Activated CD4-positive, alpha-beta T cell treated with anti-CD3 and anti-CD28 coated beads for 36 hours (primary cell): ENCODE results near the gene CYP2W1. TPM values are rescaled to one million over a fixed set of nuclear protein-coding genes. Genes with fewer than 3 reads are reported as not detected.
A peak's percentile ranks its signal among the peaks of the same experiment; 100 is the strongest.

Experiments
- ATAC-seq: fragments of 200-7000 bp; cut with Tn5 transposase; one replicate; pipeline ENCODE4 v1.10.0; 2021; ENCODE audit warnings: mild to moderate bottlenecking, moderate library complexity
- CTCF ChIA-PET: fragments of 350-600 bp; sonication (Branson Sonifier 250); formaldehyde crosslinking; loops from one replicate; lab custom pipeline; 2021; ENCODE audit warnings: antibody characterized with exemption; lab: Charles Lee
- POLR2A ChIA-PET: fragments of 350-600 bp; sonication (Branson Sonifier 250); formaldehyde crosslinking; loops from one replicate; lab custom pipeline; 2021; ENCODE audit warnings: antibody characterized with exemption, inconsistent platforms; lab: Charles Lee
- DNase-seq: peaks from one replicate; pipeline ENCODE4 v3.0.0-alpha.2; 2020
- H3K27ac Mint-ChIP-seq: one replicate; pipeline ENCODE4 v1.8.0; 2021; ENCODE audit warnings: mixed read lengths
- H3K27me3 Mint-ChIP-seq: one replicate; pipeline ENCODE4 v1.8.0; 2021; ENCODE audit warnings: mixed read lengths
- H3K36me3 Mint-ChIP-seq: one replicate; pipeline ENCODE4 v1.8.0; 2021; ENCODE audit warnings: low read depth, mixed read lengths
- H3K4me1 Mint-ChIP-seq: one replicate; pipeline ENCODE4 v1.8.0; 2021; ENCODE audit warnings: mixed read lengths
- H3K4me3 Mint-ChIP-seq: one replicate; pipeline ENCODE4 v1.8.0; 2021; ENCODE audit warnings: mild to moderate bottlenecking, moderate library complexity, mixed read lengths
- H3K9me3 Mint-ChIP-seq: one replicate; pipeline ENCODE4 v1.8.0; 2021; ENCODE audit warnings: low read depth, mixed read lengths
- intact Hi-C, 2 experiments: fragments of 100-400 bp; cut with DNase I in 1 of 2; cut with micrococcal nuclease in 1 of 2; formaldehyde crosslinking; loops; one replicate each; pipeline versions ENCODE4 v1.14.2 to v1.15.1; 2022 to 2024; cut with DNase I, micrococcal nuclease
- total RNA-seq, 2 experiments: library from RNA; stranded (reverse); gene quantifications; one replicate each; pipeline ENCODE4 v1.2.3, GENCODE V29; 2021

Gene CYP2W1
- total RNA-seq, 2 experiments from 2014 or later: not detected

DNA sequence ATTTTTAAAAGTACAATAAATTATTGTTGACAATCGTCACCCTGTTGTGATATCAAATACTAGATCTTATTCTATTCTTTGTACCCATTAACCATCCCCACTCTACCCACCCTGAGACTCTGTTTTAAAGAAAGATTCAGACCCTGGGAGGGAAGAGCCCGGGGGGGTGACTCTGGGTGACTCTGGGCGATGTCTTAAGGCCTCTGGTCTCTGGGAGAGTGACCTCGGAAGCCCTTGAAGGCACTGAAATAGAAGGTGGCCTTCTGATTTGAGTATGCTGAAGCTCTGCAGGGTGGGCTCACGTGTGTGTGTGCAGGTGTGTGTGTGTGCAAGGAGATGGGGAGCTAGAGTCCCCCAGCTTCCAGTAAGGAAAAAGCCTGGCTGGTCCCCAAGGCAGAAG lies 38.2 kb upstream of the CYP2W1 start:
- ATAC-seq: no peak
- Mint-ChIP-seq H3K4me1 (peaks cover 24% of the 10 kb centered on the region), H3K9me3 (peaks cover 11% of the 10 kb centered on the region), H3K36me3 (peaks cover 3% of the 10 kb centered on the region), H3K27me3 (no peaks in the 10 kb centered on the region), H3K4me3 (no peak overlapping the region), H3K27ac (peak overlapping the region; percentile 8)
- DNase-seq: no peak
- intact Hi-C loops: no loop called here
- ChIA-PET CTCF (no interaction called here), POLR2A (no interaction called here)

DNA sequence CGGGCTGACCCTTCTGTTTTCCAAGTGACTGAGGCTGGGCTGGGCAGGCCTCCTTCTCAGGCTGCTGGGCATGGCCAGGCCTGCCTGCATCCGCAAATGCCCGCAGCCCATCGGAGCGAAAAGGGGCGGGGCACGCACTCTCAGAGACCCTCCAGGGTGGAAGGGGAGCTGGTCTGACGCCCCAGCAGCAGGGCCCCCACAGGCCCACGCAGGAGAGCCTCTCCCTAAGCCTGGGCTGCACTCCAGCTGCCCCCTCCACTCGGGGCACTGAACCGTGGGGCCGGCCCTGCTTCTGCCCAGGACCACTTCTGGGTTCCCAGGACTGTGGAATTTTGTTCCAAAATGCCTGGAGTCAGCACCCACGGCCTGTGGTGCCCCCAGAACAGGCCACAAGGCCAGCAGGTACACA lies 37.8 kb upstream of the CYP2W1 start:
- POLR2A ChIA-PET: no interaction called here
- H3K9me3 Mint-ChIP-seq: peaks cover 9% of the 10 kb centered on the region
- ATAC-seq (no peak), DNase-seq (no peak)
- H3K4me1 Mint-ChIP-seq: peaks cover 20% of the 10 kb centered on the region
- no peaks in the 10 kb centered on the region for H3K27me3 Mint-ChIP-seq
- intact Hi-C loops: no loop called here
- H3K27ac Mint-ChIP-seq: no peak overlapping the region
- H3K36me3 Mint-ChIP-seq: peaks cover 3% of the 10 kb centered on the region
- CTCF ChIA-PET: no interaction called here
- H3K4me3 Mint-ChIP-seq: no peak overlapping the region

DNA sequence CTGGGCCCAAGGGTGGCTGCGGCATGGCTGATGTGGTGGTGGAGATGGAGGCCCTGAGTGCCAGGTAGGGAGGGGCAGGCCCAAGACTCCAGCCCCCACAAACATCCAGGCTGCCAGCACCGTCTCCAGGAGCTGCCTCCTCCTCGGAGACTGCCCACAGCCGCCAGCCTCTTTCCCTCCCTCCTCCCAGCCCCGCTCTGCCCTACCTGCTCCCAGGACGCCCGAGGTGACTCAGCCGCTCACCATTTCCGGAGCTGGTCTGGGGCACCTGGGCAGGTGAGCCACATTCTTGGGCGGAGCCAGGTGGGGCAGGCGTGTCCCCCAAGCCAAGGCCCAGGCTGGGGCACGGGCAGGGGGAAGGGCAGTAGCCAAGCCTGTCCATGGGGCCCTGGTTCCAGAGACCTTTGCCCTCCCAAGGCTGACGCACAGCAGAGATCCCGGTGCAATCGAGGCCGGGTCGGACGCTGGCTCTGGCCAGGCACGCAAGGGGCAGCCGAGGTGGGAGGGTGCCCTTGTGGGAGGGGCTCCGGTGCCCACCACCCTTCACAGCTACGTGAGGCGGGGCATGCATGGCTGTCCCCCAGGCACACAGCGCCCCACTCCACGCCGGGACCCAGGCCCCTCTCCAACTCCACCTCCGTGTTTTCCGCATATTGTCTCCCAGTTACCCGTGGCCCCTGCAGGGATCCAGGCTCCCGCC lies 37.3 kb upstream of the CYP2W1 start:
- Mint-ChIP-seq H3K36me3 (peaks cover under 1% of the 10 kb centered on the region), H3K27me3 (no peaks in the 10 kb centered on the region), H3K4me3 (no peak overlapping the region), H3K9me3 (peaks cover 3% of the 10 kb centered on the region), H3K4me1 (peaks cover 14% of the 10 kb centered on the region), H3K27ac (no peak overlapping the region)
- intact Hi-C loops: no loop called here
- CTCF ChIA-PET: no interaction called here
- POLR2A ChIA-PET: no interaction called here
- no peak for DNase-seq
- ATAC-seq: no peak

DNA sequence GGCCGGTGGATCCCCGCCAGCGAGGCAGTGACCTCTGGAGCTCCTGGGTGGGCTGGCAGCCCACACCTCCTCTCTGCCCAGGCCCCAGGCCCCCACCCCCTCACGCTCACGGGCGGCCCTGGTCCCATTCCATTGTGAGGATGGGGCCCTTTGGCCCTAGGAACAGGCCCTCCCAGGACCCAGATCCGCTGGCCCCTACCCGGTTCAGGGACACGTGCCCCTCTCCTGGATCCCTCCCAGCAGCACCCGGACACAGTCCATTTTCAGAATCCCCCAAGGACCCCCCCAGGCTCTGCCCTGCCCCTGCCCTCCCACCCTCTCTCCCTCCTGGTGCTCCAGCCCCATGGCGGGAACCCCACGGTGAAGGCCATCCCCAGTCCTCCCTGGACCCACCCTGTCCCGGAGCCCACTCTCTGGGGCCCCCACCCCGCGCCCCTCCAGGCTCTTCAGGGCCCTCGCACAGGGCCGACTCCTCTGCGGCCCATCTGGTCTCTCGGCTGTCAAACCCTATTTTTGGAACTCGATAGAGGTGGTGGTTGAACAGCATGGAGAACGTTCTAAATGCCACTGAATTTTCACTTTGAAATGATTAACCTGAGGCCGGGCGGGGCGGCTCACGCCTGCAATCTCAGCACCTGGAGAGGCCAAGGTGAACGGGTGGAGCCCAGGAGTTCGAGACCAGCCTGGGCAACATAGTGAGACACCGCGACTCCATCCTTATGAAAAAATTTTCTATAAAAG lies 36.6 kb upstream of the CYP2W1 start:
- ChIA-PET CTCF (no interaction called here), POLR2A (no interaction called here)
- no peak overlapping the region for H3K4me3 Mint-ChIP-seq
- H3K27me3 Mint-ChIP-seq: no peaks in the 10 kb centered on the region
- intact Hi-C loops: no loop called here
- H3K9me3 Mint-ChIP-seq: no peaks in the 10 kb centered on the region
- ATAC-seq (no peak), DNase-seq (no peak)
- no peaks in the 10 kb centered on the region for H3K36me3 Mint-ChIP-seq
- peaks cover 7% of the 10 kb centered on the region for H3K4me1 Mint-ChIP-seq
- no peak overlapping the region for H3K27ac Mint-ChIP-seq

DNA sequence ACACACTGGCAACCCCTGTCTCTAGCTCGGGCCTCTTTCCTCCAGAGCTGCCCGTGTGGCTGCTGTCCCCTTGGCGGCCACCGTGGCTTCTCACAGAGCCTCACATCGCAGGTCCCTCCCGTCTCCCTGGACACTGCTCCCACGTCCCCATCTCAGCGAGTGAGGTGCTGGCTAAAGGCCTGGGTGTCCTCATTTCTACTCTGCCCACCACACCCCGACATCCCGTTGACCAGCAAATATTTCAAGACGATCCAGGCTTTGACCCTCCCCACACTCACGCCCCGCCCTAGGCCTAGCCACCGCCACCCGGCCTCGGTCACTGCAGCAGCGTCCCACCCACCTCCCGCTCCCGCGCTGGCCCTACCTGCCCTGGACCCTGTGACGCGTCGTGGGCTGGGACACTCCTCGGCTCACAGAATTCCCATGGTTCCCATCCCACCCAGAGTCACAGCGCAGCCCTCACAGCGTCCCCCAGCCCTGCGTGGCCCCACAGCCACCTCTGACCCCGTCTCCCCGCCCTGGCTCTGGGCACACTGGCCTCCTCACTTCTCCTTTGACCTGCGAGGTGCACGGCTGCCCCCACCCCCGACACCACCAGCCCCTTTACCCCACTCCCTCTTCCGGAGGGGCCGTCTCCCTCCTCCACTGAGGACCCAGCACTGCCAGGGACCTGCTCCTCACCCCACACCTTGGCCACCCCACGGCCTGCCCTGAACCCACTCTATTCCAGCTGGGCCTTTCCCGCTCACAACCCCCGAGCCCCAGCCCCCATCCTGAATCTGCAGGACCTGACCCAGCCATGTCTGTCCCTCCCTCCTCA lies 35.4 kb upstream of the CYP2W1 start:
- H3K27me3 Mint-ChIP-seq: no peaks in the 10 kb centered on the region
- ATAC-seq (no peak), DNase-seq (no peak)
- CTCF ChIA-PET: no interaction called here
- no peaks in the 10 kb centered on the region for H3K9me3 Mint-ChIP-seq
- H3K4me1 Mint-ChIP-seq: no peaks in the 10 kb centered on the region
- no peaks in the 10 kb centered on the region for H3K36me3 Mint-ChIP-seq
- no peak overlapping the region for H3K4me3 Mint-ChIP-seq
- POLR2A ChIA-PET: no interaction called here
- intact Hi-C loops: no loop called here
- no peak overlapping the region for H3K27ac Mint-ChIP-seq

DNA sequence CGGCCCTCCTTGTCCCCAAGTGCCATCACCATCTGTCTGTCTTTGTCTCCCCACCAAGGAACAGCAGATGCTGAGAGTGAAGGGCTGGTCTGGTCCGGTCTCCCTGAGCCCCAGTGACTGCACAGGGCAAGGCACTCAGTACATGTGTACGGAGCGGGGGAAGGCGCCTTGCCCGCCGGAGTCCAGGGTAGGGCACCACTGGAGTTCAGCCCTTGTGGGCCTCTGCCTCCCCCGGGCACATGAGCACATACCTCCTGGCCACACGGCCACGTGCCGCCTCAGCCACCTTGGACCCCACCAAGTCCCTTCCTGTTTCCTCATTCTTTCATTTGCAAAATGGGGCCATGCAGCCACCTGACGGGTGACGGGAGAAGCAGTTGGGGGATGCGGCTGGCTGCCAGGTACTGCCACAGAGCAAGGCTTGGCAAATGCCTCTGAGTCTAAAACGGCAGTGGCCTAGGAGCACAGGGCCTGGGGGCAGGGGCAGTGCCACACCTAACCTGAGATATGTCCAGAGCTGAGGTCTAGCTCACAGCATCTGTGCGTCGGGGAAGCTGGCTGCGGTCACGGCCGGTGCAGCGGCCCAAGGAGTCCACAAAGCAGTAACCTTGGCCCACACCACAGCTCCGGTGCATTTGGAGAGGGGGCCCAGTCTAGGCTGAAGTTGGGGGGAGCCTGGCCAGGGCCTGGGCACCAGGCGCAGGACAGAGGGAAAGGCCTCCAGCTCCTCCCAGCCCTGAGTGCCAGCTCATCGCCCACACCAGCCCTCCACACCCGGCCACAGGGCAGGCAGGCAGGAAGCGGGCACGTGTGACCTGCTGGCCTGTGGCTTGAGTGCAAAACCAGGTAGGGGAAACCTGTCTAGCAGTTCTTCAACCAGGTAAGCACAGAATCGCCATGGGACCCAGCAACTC lies 33.7 kb upstream of the CYP2W1 start:
- no peaks in the 10 kb centered on the region for H3K27me3 Mint-ChIP-seq
- H3K9me3 Mint-ChIP-seq: no peaks in the 10 kb centered on the region
- no peaks in the 10 kb centered on the region for H3K4me1 Mint-ChIP-seq
- ATAC-seq (no peak), DNase-seq (no peak)
- ChIA-PET POLR2A (no interaction called here), CTCF (no interaction called here)
- no peak overlapping the region for H3K4me3 Mint-ChIP-seq
- H3K36me3 Mint-ChIP-seq: no peaks in the 10 kb centered on the region
- H3K27ac Mint-ChIP-seq: no peak overlapping the region
- intact Hi-C loops: no loop called here

DNA sequence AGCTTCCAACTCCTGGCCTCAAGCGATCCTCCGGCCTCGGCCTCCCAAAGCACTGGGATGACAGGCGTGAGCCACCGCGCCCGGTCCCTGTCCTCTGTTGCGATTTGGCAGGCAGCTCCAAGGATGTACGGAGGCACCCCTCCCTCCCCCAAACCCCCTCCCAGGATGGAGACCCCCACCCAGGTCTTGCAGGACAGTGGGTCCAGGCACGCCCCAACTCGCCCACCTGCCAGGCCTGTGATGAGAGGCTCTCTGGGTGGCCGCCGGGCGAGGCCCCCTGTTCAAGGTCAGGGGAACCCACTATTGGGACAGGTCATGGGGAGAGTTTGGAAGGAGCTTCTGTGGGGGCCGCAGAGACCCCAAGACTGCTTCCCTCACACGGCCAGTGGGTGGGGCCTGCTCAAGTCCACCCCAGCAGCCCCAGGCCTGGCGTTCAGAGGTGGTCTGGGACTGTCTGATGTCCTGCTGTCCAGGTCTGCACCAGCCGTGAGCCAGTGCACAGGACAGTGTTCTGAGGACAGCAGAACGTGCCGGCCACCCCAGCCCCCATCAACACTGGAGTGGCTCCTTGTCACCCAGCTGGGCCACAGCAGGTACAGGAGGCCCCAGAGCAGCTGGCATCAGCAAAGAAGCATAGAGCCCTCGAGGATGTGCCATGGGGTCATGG lies 31.0 kb upstream of the CYP2W1 start:
- Mint-ChIP-seq H3K4me1 (no peaks in the 10 kb centered on the region), H3K36me3 (no peaks in the 10 kb centered on the region), H3K4me3 (no peak overlapping the region), H3K27ac (no peak overlapping the region), H3K27me3 (peaks cover 8% of the 10 kb centered on the region), H3K9me3 (no peaks in the 10 kb centered on the region)
- intact Hi-C loops: no loop called here
- DNase-seq (no peak), ATAC-seq (no peak)
- ChIA-PET CTCF (interaction anchor here (0.8 kb wide), 1 partner anchor 22 kb away, joined by 3 read pairs; no protein-coding TSS in a partner anchor), POLR2A (no interaction called here)

DNA sequence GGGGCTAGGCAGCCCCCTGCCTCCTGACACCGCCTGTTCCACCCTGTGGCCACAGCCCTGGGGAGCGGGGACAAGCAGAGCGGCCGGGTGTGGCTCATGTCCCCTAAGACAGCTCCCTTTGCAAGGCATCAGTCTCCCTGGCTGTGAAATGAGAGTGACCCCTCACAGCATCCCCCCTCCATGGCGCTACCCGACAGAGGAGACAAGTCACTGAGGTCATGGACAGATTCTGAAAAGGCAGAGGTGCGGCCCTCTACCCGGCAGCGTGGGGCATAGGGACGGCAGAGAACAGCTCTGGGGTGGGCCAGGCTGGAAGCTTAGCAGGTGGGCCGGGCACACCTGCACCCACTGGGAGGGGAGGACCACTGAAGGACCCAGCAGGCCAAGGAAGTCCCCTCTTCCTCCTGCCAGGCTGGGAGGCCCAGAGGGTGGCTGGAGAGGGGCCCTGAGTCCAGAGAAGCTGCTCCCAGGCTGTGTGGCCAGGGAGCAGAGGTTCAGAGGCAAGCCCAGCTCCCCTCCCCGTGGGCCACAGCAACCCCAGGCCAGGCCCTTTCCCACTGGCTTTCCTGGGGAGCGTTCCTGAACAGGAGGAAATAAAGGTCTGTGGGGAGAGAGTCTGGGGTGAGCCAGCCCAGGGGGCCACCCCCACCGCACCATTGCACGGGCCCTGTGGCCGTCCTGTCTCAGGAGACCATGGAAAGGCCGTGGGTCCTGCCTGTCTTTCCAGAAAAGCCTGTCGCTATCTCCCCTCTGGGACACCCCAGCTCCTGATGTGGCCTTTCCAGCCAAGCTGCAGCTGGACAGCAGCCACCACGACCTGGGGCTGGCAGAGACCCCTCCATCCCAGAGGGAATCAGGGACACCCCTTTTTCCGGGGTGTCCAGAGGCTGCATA lies 30.2 kb upstream of the CYP2W1 start:
- H3K36me3 Mint-ChIP-seq: no peaks in the 10 kb centered on the region
- no peaks in the 10 kb centered on the region for H3K4me1 Mint-ChIP-seq
- peaks cover 8% of the 10 kb centered on the region for H3K27me3 Mint-ChIP-seq
- H3K27ac Mint-ChIP-seq: no peak overlapping the region
- DNase-seq: no peak
- no peak overlapping the region for H3K4me3 Mint-ChIP-seq
- no peak for ATAC-seq
- intact Hi-C loops: loop anchor here in 1 of 2 experiments (1.0 kb wide), 1 partner anchor 44 kb away; no protein-coding TSS in a partner anchor
- CTCF ChIA-PET: interaction anchor here (0.6 to 0.8 kb wide), 2 partner anchors 21 to 45 kb away, joined by 3 read pairs; no protein-coding TSS in a partner anchor
- no peaks in the 10 kb centered on the region for H3K9me3 Mint-ChIP-seq
- POLR2A ChIA-PET: no interaction called here

DNA sequence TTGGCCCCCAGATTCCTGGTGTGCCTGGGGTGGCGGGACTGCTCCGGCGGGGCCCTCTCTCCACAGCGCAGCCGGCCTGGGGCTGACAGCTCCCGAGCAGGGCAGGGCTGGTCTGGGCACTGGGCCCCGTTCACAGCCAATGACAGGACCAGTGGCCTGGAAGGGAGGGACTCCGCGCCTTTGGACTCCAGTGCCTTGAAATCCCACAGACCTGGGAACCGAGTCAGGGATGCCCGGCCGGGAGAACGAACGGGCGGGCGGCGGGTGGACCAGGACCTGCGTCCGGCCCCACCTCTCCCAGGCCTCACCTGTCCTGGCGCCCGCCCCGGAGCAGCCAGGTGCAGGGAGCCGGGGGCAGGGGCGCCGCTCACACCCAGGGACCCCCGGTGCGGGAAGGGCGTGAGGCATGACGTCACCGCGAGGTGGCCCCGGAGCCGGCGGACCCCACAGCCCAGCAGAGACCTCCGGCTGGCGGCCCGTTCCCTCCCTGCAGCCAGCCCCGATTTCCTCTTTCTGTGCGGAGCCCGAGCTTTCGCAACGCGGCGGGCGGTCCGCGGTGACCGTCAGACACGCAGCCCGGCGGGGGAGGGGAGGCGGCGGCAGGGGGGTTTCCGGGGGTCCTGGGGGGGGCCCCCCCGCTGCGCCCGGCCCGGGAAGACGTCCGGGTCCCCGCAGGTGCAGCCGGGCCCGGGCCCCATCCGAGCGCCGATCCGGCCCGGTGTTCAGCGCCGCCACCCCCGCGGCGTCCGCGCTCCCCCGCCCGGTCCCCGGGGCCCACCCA lies 29.2 kb upstream of the CYP2W1 start:
- DNase-seq: peak; percentile 35
- POLR2A ChIA-PET: no interaction called here
- no peak overlapping the region for H3K4me3 Mint-ChIP-seq

More for the DNA sequence above, 29.2 kb upstream of the CYP2W1 start:
- intact Hi-C loops: loop anchor here (1.0 to 2.0 kb wide), 4 partner anchors 30 to 167 kb away; partner anchors contain the start of gene GET4 (in 1 of the 2)
- no peaks in the 10 kb centered on the region for H3K9me3 Mint-ChIP-seq
- no peak overlapping the region for H3K27ac Mint-ChIP-seq
- H3K27me3 Mint-ChIP-seq: peaks cover 8% of the 10 kb centered on the region
- H3K36me3 Mint-ChIP-seq: no peaks in the 10 kb centered on the region
- H3K4me1 Mint-ChIP-seq: no peaks in the 10 kb centered on the region
- peak; percentile 14 for ATAC-seq
- CTCF ChIA-PET: interaction anchor here (0.6 kb wide), 2 partner anchors 46 to 421 kb away, joined by 3 to 6 read pairs; no protein-coding TSS in a partner anchor
